HG02623 (cell line): ENCODE measurements around the gene TEAD1.

Experiments
- ATAC-seq: cut with Tn5 transposase; IDR thresholded peaks from one replicate; pipeline ENCODE4 v1.9.1; 2021; ENCODE audit warnings: moderate library complexity; ENCODE audit not compliant: unreplicated experiment

Gene TEAD1

GRCh38 chr11:12925520-12925919 is 251.3 kb downstream of the TEAD1 start:
- no peak for ATAC-seq

- no peak for ATAC-seq
Observed at GRCh38 chr11:12927221-12927620, 253.0 kb downstream of the TEAD1 start.

- no peak for ATAC-seq
Observed at GRCh38 chr11:12927886-12928285, 253.7 kb downstream of the TEAD1 start.

- no peak for ATAC-seq
Observed at GRCh38 chr11:12930850-12931249, 256.6 kb downstream of the TEAD1 start.

GRCh38 chr11:12932485-12932884 is 258.3 kb downstream of the TEAD1 start:
- ATAC-seq = no peak

- no peak for ATAC-seq
Observed at GRCh38 chr11:12936200-12936599, 262.0 kb downstream of the TEAD1 start.

- no peak for ATAC-seq
Observed at GRCh38 chr11:12938590-12939247, 264.5 kb downstream of the TEAD1 start.

- ATAC-seq = no peak
Observed at GRCh38 chr11:12941671-12942070, 267.4 kb downstream of the TEAD1 start.

- no peak for ATAC-seq
Observed at GRCh38 chr11:12942157-12942556, 267.9 kb downstream of the TEAD1 start.

- ATAC-seq = no peak
Observed at GRCh38 chr11:12943311-12943710, 269.1 kb downstream of the TEAD1 start.

GRCh38 chr11:12944889-12945288 is 270.7 kb downstream of the TEAD1 start:
- ATAC-seq = no peak

GRCh38 chr11:12949453-12949852 is 275.2 kb downstream of the TEAD1 start:
- no peak for ATAC-seq

- no peak for ATAC-seq
Observed at GRCh38 chr11:12950670-12951069, 276.4 kb downstream of the TEAD1 start.

- no peak for ATAC-seq
Observed at GRCh38 chr11:12951376-12951775, 277.2 kb downstream of the TEAD1 start.

GRCh38 chr11:12952094-12952493 is 277.9 kb downstream of the TEAD1 start:
- ATAC-seq = no peak

GRCh38 chr11:12958986-12959385 is 284.8 kb downstream of the TEAD1 start:
- ATAC-seq = no peak

GRCh38 chr11:12961615-12962014 is 287.4 kb downstream of the TEAD1 start:
- no peak for ATAC-seq

GRCh38 chr11:12962306-12962705 is 288.1 kb downstream of the TEAD1 start:
- ATAC-seq = no peak

- ATAC-seq = no peak
Observed at GRCh38 chr11:12963051-12963450, 288.8 kb downstream of the TEAD1 start.

GRCh38 chr11:12963792-12964536 is 289.7 kb downstream of the TEAD1 start:
- peak; percentile 84 for ATAC-seq

- no peak for ATAC-seq
Observed at GRCh38 chr11:12964650-12965049, 290.4 kb downstream of the TEAD1 start.

GRCh38 chr11:12966002-12966401 is 291.8 kb downstream of the TEAD1 start:
- no peak for ATAC-seq

GRCh38 chr11:12968101-12968500 is 293.9 kb downstream of the TEAD1 start:
- no peak for ATAC-seq
